AG04450 (cell line): ENCODE measurements around the gene TTBK1. TPM values are rescaled to one million over a fixed set of nuclear protein-coding genes. Genes with fewer than 3 reads are reported as not detected.

Source experiments
- CTCF ChIA-PET: fragments of 300-600, 350-600 bp; formaldehyde crosslinking; extraction: SDS; loops from one replicate; lab custom pipeline; 2022; ENCODE audit warnings: antibody characterized with exemption, inconsistent platforms; lab: Charles Lee
- POLR2A ChIA-PET: fragments of 350-600 bp; formaldehyde crosslinking; extraction: SDS; loops from one replicate; lab custom pipeline; 2021; ENCODE audit warnings: antibody characterized with exemption, inconsistent platforms; lab: Yijun Ruan, JAX
- DNase-seq: peaks from one replicate; pipeline ENCODE4 v3.0.0-alpha.2; 2011; ENCODE audit warnings: low read depth, low spot score
- H3K27ac ChIP-seq: one replicate; pipeline ENCODE4 v1.5.1; 2012; ENCODE audit warnings: low read depth, low read length, control low read depth
- H3K27me3 ChIP-seq: one replicate; pipeline ENCODE4 v1.6.0; 2012; ENCODE audit warnings: low read length; ENCODE audit not compliant: control insufficient read depth, insufficient read depth
- H3K4me3 ChIP-seq: 2 replicates; pipeline ENCODE4 v1.5.1; 2011; ENCODE audit warnings: mild to moderate bottlenecking, low read depth, low read length, control low read depth
- H3K9me3 ChIP-seq: 2 replicates; pipeline ENCODE4 v1.5.1; 2012; ENCODE audit warnings: low read length; ENCODE audit not compliant: control insufficient read depth, insufficient read depth
- polyA plus RNA-seq: library from polyadenylated mRNA; depleted of rRNA; stranded (reverse); fragments of >200 nt; gene quantifications from 2 replicates; pipeline ENCODE4 v1.2.3, GENCODE V29; 2011
- TF ChIP-seq, protein P1 (sequence below): IDR thresholded peaks from 2 replicates; pipeline ENCODE4 v1.5.1; 2011; ENCODE audit warnings: low read depth, low read length, control low read depth, inconsistent platforms

TTBK1 gene
- polyA plus RNA-seq, 1 experiment = not detected

DNA sequence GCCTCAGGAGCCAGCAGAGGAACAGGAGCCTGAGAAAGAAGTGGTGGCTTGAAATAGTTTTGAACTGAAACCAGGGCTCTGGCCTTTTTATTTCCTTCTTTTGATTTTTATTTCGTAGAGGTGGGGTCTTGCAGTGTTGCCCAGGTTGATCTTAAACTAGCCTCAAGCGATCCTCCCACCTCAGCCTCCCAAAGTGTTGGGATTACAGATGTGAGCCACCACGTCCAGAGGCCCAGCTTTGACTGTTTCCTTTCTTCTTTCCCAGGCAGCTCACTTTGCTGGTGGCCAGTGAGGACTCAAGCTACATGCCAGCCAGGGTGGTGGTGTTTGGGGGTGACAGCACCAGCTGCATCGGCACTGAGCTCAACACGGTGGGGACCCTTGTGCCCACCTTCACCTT is 40.8 kb upstream of the TTBK1 start:
- ChIA-PET CTCF (no interaction called here), POLR2A (no interaction called here)
- Histone ChIP-seq H3K27me3 (no peaks in the 10 kb centered on the region), H3K9me3 (peaks cover 4% of the 10 kb centered on the region), H3K27ac (no peak overlapping the region), H3K4me3 (no peak overlapping the region)
- TF ChIP-seq, protein P1, sequence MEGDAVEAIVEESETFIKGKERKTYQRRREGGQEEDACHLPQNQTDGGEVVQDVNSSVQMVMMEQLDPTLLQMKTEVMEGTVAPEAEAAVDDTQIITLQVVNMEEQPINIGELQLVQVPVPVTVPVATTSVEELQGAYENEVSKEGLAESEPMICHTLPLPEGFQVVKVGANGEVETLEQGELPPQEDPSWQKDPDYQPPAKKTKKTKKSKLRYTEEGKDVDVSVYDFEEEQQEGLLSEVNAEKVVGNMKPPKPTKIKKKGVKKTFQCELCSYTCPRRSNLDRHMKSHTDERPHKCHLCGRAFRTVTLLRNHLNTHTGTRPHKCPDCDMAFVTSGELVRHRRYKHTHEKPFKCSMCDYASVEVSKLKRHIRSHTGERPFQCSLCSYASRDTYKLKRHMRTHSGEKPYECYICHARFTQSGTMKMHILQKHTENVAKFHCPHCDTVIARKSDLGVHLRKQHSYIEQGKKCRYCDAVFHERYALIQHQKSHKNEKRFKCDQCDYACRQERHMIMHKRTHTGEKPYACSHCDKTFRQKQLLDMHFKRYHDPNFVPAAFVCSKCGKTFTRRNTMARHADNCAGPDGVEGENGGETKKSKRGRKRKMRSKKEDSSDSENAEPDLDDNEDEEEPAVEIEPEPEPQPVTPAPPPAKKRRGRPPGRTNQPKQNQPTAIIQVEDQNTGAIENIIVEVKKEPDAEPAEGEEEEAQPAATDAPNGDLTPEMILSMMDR = no peak
- no peak for DNase-seq

DNA sequence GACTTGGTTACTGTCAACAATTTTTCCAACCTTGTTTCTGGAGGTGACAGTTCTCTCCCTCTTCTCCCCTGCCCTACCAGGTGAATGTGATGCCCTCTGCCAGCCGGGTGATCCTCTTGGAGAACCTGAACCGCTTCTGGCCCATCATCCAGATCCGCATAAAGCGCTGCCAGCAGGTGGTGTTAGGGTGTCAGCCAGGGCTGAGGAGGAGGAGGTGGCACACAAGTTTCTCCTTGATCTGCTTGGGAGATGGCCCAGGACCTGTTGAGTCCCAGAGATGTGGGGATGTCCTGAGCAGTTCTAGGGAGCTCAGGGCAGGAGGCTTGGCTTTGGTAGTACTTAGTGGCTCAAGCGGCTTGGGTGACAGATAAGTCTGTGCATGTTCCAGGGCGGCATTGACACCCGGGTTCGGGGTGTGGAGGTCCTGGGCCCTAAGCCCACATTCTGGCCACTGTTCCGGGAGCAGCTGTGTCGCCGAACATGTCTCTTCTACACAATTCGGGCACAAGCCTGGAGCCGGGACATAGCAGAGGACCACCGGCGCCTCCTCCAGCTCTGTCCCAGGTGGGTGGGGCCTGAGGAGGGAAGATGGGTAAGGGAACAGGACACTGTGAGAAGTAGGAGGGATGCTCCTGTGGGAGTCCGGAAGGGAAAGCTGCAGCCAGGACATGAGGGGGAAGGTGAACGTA is 40.1 kb upstream of the TTBK1 start:
- POLR2A ChIA-PET = no interaction called here
- TF ChIP-seq, protein P1 = no peak
- Histone ChIP-seq H3K4me3 (no peak overlapping the region), H3K27ac (no peak overlapping the region), H3K9me3 (peaks cover 4% of the 10 kb centered on the region), H3K27me3 (no peaks in the 10 kb centered on the region)
- DNase-seq = no peak
- CTCF ChIA-PET = no interaction called here

DNA sequence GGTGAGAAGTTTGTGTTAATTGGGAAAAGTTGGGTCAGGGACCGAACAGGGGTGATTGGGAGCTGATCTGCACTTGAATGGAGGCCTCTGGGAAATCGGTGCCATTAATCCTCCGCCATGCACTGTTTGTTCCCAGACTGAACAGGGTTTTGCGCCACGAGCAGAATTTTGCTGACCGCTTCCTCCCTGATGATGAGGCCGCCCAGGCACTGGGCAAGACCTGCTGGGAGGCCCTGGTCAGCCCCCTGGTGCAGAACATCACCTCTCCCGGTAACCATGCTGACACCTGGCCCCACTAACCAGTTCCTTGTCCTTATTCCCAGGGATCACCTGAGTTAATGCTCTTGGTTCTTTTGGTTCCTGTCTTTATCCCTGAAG is 39.6 kb upstream of the TTBK1 start:
- H3K9me3 ChIP-seq = peaks cover 4% of the 10 kb centered on the region
- H3K4me3 ChIP-seq = no peak overlapping the region
- no peaks in the 10 kb centered on the region for H3K27me3 ChIP-seq
- H3K27ac ChIP-seq = no peak overlapping the region
- DNase-seq = no peak
- ChIA-PET CTCF (no interaction called here), POLR2A (no interaction called here)
- TF ChIP-seq, protein P1 = no peak

DNA sequence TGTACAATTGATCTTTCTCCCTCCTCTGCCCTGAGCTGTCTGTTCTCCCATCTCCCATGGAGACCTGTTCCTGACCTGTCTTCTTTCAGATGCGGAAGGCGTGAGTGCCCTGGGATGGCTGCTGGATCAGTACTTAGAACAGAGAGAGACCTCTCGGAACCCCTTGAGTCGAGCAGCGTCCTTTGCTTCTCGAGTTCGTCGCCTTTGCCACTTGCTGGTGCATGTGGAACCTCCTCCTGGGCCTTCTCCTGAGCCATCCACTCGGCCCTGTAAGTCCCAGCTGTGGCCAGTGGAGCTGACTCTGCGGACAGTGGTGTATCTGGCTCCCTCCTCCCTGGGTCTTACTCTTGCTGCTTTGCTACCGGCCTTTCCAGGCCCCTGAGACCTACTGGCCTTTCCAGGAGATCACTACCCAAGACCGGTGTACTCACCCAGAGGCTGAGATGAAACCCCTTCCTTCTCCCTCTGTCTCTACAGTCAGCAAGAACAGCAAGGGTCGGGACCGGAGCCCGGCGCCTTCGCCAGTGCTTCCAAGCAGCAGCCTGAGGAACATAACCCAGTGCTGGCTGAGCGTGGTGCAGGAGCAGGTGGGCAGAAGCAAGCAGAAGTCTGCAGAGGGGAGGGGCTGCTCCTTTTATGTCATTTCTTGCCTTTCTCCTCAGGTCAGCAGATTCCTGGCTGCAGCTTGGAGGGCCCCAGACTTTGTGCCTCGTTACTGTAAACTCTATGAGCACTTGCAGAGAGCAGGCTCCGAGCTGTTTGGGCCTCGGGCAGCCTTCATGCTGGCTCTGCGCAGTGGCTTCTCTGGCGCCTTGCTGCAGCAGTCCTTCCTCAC is 38.8 kb upstream of the TTBK1 start:
- CTCF ChIA-PET = no interaction called here
- TF ChIP-seq, protein P1 = no peak
- Histone ChIP-seq H3K27me3 (no peaks in the 10 kb centered on the region), H3K9me3 (peaks cover 4% of the 10 kb centered on the region), H3K27ac (no peak overlapping the region), H3K4me3 (no peak overlapping the region)
- DNase-seq = no peak
- POLR2A ChIA-PET = no interaction called here

DNA sequence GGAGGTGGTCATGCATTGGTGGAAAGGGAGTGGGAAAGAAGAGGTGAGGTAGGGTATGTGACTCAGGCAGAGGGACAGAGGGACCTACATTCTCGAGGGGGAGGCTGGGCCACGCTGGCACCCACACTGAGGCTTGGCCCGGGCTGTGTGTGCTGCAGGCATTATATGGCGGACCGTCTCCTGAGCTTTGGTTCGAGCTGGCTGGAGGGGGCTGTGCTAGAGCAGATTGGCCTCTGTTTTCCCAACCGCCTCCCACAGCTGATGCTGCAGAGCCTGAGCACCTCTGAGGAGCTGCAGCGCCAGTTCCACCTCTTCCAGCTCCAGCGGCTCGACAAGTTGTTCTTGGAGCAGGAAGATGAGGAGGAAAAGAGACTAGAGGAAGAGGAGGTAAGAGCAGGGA is 37.4 kb upstream of the TTBK1 start:
- ChIA-PET CTCF (no interaction called here), POLR2A (no interaction called here)
- TF ChIP-seq, protein P1 = no peak
- Histone ChIP-seq H3K27ac (no peak overlapping the region), H3K9me3 (peaks cover 4% of the 10 kb centered on the region), H3K4me3 (no peak overlapping the region), H3K27me3 (no peaks in the 10 kb centered on the region)
- no peak for DNase-seq
